Heart left ventricle (tissue), 13 donors: ENCODE results near the gene MYH11.

Source experiments
- CTCF ChIP-seq, 12 donors: fragments of 200-600 bp; sonication (generic) in 4 of 12; IDR thresholded peaks; one replicate each; pipeline versions ENCODE4 v1.5.0 to v1.8.0; 2018 to 2022; ENCODE audit warnings: antibody characterized with exemption in 12 of 12, mild to moderate bottlenecking in 5 of 12
- POLR2A ChIP-seq, 2 donors: fragments of 450-650 bp; IDR thresholded peaks; one replicate each; pipeline ENCODE4 v1.6.1; 2017; ENCODE audit warnings: antibody characterized with exemption in 2 of 2, mild to moderate bottlenecking in 2 of 2, moderate library complexity in 2 of 2
- donor health status: ischemic (EF 13 %, LVEDD 7.1; RV severe dilation, severe dysfunction).
- donor health status: DM: no; HTN: yes; CAD: no.
- donor health status: DM: no; HTN: no; CAD: no.
- donor health status: ischemic (EF 25% LVEDD 6.9; RV normal size, moderate dysfunction).
- donor health status: ischemic (EF 25% LVEDD 5.7; RV mildly dilated, moderate dysfunction).
- donor health status: ischemic (EF 35%, LVEDD 5.7; RV mildly dilated, moderate dysfunction).
- donor health status: nonischemic (EF 11% LVEDD 7.7; RV severe dilation, severe dysfunction).
- donor health status: DM: yes; HTN: yes; CAD: no.
- donor health status: PGD.
- donor health status: ischemic (EF 29% LVEDD 5.4; RV normal size, mild dysfunction).
- donor health status: nonischemic (EF 23%, LVEDD 6.1; RV moderate dilation, normal function).

- TF ChIP-seq CTCF (IDR thresholded peaks at IDR 0.05): no peak
- no peak for TF ChIP-seq POLR2A (IDR thresholded peaks at IDR 0.05)
Measured at GRCh38 chr16:15714393-15715172, 142.2 kb downstream of the MYH11 start.
